ENCODE measurements around the gene MKRN2OS. TPM values are rescaled to one million over a fixed set of nuclear protein-coding genes. Genes with fewer than 3 reads are reported as not detected.

The MKRN2OS gene
- total RNA-seq, 4 donors from 2014 or later = 3.8 to 9.7 TPM; not detected in 2

DNA sequence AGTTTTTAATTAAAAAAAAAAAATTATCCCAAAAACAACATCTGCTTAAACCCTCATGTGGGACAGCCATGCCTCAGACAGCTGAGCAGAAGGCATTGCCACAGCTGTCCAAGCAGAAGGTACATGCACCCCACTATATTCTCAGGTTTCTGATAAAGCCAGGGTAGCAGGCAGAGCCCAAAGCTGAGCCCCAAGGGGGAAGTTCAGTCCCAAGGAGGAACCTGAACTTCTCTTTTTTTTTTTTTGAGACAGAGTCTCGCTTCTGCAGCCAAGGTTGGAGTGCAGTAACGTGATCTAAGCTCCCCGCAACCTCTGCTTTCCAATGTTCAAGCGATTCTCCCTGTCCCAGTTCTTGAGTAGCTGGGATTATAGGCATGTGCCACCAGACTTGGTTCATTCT, 44.8 kb upstream of the MKRN2OS start:
- in situ Hi-C loops (cut with MboI; ENCODE audit: low pct_ligation_motif_present in 1 of 4, low pct_unique_long_range_greater_than_20kb in 1 of 4, low sequenced_read_pairs in 3 of 4) = no loop called here
- TF ChIP-seq POLR2A (IDR thresholded peaks at IDR 0.05) (no peak), POLR2AphosphoS5 (IDR thresholded peaks at IDR 0.05) (no peak), EP300 (IDR thresholded peaks at IDR 0.05; ENCODE audit: low read depth) (no peak)
- TF ChIP-seq, protein P1, sequence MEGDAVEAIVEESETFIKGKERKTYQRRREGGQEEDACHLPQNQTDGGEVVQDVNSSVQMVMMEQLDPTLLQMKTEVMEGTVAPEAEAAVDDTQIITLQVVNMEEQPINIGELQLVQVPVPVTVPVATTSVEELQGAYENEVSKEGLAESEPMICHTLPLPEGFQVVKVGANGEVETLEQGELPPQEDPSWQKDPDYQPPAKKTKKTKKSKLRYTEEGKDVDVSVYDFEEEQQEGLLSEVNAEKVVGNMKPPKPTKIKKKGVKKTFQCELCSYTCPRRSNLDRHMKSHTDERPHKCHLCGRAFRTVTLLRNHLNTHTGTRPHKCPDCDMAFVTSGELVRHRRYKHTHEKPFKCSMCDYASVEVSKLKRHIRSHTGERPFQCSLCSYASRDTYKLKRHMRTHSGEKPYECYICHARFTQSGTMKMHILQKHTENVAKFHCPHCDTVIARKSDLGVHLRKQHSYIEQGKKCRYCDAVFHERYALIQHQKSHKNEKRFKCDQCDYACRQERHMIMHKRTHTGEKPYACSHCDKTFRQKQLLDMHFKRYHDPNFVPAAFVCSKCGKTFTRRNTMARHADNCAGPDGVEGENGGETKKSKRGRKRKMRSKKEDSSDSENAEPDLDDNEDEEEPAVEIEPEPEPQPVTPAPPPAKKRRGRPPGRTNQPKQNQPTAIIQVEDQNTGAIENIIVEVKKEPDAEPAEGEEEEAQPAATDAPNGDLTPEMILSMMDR (IDR thresholded peaks at IDR 0.05) = no peak
- no peak for DNase-seq
- H3K4me1 ChIP-seq = no peaks in the 10 kb centered on the region
- H3K27ac ChIP-seq = no peak overlapping the region
- H3K4me3 ChIP-seq = no peak overlapping the region
- WGBS, 2 donors (ENCODE audit: low coverage in 1 of 2) = 80 to 94% methylated on average over 1 to 4 of the region's 4 CpGs
- H3K27me3 ChIP-seq = no peaks in the 10 kb centered on the region
- no peaks in the 10 kb centered on the region for H3K9me3 ChIP-seq
- intact Hi-C loops (cut with DNase I; ENCODE audit: low total_unique reads) = no loop called here
- peaks cover 0 to 42% (median 17%) of the 10 kb centered on the region in 4 donors for H3K36me3 ChIP-seq

DNA sequence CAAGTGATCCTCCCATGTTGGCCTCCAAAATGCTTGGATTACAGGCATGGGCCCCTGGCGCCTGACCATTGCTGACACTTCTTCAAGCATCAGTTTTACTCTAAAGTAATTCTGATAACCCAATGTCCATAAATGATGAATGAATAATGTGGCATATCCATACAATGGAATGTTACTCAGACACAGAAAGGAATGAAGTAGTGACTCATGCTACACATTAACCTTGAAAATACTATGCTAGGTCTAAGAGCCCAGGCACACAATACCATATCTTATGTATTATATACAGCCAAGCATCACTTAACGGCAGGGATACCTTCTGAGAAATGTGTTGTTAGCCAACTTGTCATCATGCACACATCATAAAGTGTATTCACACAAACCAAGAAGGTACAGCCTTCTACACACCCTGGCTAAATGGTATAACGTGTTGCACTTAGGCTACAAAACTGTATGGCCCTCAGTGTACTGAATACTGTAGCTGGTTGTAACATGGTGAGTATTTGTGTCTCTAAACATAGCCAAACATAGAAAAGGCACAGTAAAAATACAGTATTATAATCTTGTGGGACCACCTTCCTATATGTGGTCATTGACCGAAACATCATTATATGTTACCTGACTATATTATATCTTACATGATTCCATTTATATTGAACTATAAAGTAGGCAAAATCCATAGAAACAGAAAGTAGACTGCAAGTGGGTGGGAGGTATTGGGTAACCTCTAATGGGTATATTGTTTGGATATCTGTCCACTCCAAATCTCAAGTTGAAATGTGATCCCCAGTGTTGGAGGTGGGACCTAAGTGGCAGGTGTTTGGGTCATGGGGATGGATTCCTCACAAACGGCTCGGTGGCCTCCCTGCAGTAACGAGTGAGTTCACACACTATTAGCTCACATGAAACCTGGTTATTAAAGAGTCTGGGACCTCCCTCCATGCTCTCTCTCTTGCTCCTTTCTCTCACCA, 43.0 kb upstream of the MKRN2OS start:
- Histone ChIP-seq H3K4me1 (no peaks in the 10 kb centered on the region), H3K27ac (no peak overlapping the region), H3K36me3 (peaks cover 0 to 45% (median 18%) of the 10 kb centered on the region in 4 donors), H3K4me3 (no peak overlapping the region), H3K27me3 (no peaks in the 10 kb centered on the region), H3K9me3 (no peaks in the 10 kb centered on the region)
- no peak for DNase-seq
- TF ChIP-seq POLR2AphosphoS5 (IDR thresholded peaks at IDR 0.05) (no peak), EP300 (IDR thresholded peaks at IDR 0.05; ENCODE audit: low read depth) (no peak), POLR2A (IDR thresholded peaks at IDR 0.05) (no peak)
- TF ChIP-seq, protein P1 (IDR thresholded peaks at IDR 0.05) = no peak
- intact Hi-C loops (cut with DNase I; ENCODE audit: low total_unique reads) (no loop called here), in situ Hi-C loops (cut with MboI; ENCODE audit: low pct_ligation_motif_present in 1 of 4, low pct_unique_long_range_greater_than_20kb in 1 of 4, low sequenced_read_pairs in 3 of 4) (no loop called here)
- WGBS, 2 donors (ENCODE audit: low coverage in 1 of 2) = 87 to 88% methylated on average over 3 to 7 of the region's 7 CpGs

DNA sequence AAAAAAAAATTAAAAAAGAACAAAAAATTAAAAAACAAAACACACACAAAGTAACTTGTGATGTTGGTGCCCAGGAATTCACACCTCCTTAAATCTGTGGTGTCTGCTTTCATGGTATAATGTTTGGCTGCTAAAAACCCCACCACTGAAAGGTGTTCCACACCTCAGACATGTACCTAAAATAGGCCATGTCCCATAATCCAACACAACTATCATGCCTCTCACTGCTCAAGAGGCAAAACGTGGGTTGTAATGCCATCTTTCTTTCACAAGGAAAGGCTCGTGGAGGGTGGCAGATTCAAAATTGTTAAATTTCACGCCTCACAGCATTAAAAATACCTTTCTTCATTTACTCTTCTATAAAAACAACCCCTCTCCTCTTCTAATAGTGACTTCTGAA, 41.1 kb upstream of the MKRN2OS start:
- in situ Hi-C loops (cut with MboI; ENCODE audit: low pct_ligation_motif_present in 1 of 4, low pct_unique_long_range_greater_than_20kb in 1 of 4, low sequenced_read_pairs in 3 of 4) = no loop called here
- Histone ChIP-seq H3K27ac (no peak overlapping the region), H3K4me3 (no peak overlapping the region), H3K4me1 (no peaks in the 10 kb centered on the region), H3K27me3 (no peaks in the 10 kb centered on the region), H3K36me3 (peaks cover 0 to 60% (median 25%) of the 10 kb centered on the region in 4 donors), H3K9me3 (no peaks in the 10 kb centered on the region)
- intact Hi-C loops (cut with DNase I; ENCODE audit: low total_unique reads) = no loop called here
- TF ChIP-seq POLR2AphosphoS5 (IDR thresholded peaks at IDR 0.05) = no peak
- no peak for TF ChIP-seq EP300 (IDR thresholded peaks at IDR 0.05; ENCODE audit: low read depth)
- TF ChIP-seq, protein P1 (IDR thresholded peaks at IDR 0.05) = no peak
- no peak for TF ChIP-seq POLR2A (IDR thresholded peaks at IDR 0.05)
- 87% methylated on average over 3 of the region's 3 CpGs for WGBS, 2 donors (ENCODE audit: low coverage in 1 of 2)
- DNase-seq = no peak

DNA sequence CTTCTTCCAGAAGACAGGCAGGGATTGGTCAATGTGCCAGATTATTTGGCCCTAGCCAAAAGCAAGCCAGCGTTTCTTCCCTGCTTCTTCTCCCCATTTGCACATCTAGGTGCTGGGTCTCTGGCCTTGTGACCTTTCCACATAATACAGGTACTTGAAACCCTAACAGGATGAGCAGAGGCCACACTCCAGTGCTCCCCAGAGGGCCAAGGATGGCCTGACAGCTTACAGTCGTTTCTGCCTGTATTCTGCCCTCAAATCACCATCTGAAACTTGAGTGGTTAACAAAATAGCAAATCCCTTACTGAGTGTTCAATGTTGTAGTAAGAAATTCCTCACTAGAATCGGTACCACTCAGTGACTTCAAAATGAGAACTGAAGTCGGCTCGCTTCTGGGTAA, 40.7 kb upstream of the MKRN2OS start:
- Histone ChIP-seq H3K27me3 (no peaks in the 10 kb centered on the region), H3K36me3 (peaks cover 0 to 56% (median 23%) of the 10 kb centered on the region in 4 donors), H3K4me3 (no peak overlapping the region), H3K9me3 (no peaks in the 10 kb centered on the region), H3K27ac (no peak overlapping the region), H3K4me1 (no peaks in the 10 kb centered on the region)
- WGBS, 2 donors (ENCODE audit: low coverage in 1 of 2) = 65 to 71% methylated on average over 4 to 5 of the region's 5 CpGs
- no peak for DNase-seq
- TF ChIP-seq POLR2AphosphoS5 (IDR thresholded peaks at IDR 0.05) (no peak), POLR2A (IDR thresholded peaks at IDR 0.05) (no peak), EP300 (IDR thresholded peaks at IDR 0.05; ENCODE audit: low read depth) (no peak)
- TF ChIP-seq, protein P1 (IDR thresholded peaks at IDR 0.05) = no peak
- intact Hi-C loops (cut with DNase I; ENCODE audit: low total_unique reads) (no loop called here), in situ Hi-C loops (cut with MboI; ENCODE audit: low pct_ligation_motif_present in 1 of 4, low pct_unique_long_range_greater_than_20kb in 1 of 4, low sequenced_read_pairs in 3 of 4) (no loop called here)
